NCI-H1694 (cell line): ENCODE results near the gene TTC22.
A peak's percentile ranks its signal among the peaks of the same experiment; 100 is the strongest.
"Not testable (repeated sequence)": the region's sequence is repeated elsewhere in the genome, so short reads cannot be mapped to it uniquely, and the experiment has no call there.

Experiments used
- DNase-seq: peaks from one replicate; lab custom pipeline; 2025; lab: John Stamatoyannopoulos, UW

TTC22 gene

GRCh38 chr1:54784066-54784465 lies 17.1 kb downstream of the TTC22 start:
- no peak for DNase-seq

DNA sequence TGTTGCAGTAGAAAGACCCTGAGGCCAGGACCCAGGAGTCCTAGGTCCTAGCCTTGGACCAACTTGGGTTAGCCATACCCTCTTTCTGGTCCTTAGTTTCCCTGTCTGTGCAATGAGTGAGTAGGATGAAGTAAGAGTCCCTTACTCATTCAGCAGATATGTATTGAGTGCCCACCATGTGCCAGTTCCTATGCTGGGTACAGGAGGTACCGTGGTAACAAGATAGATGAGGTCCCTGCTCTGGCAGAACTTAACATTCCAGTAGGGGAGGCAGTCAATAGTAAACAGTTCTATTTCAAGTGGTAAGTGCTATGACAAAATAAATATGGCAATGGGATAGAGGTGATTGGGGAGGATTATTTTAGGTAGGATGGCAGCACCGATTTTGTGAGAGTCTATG lies 18.5 kb downstream of the TTC22 start:
- no peak for DNase-seq

DNA sequence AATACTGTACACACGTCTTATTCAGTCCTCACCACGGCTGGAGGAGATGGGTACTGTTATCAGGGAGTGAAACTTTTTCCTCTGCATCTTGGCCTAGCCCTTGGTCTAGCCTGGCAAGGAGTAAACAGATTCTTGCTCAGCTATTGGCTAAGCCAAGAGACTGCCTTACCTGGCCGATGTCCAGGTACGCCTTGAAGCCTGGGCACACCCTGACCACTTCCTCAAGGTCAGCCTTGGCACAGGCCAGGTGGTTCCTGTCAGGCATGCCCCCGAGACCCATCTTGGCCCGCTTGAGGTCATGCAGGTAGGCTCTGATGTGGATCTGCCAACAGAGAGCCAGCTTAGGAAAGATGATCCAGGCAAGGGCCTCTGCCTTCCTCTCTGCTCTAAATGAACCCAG lies 19.0 kb downstream of the TTC22 start:
- DNase-seq = no peak

- no peak for DNase-seq
These were observed 19.9 kb downstream of the TTC22 start for GRCh38 chr1:54781023-54781723.

GRCh38 chr1:54777431-54777830 lies 23.7 kb downstream of the TTC22 start:
- no peak for DNase-seq

DNA sequence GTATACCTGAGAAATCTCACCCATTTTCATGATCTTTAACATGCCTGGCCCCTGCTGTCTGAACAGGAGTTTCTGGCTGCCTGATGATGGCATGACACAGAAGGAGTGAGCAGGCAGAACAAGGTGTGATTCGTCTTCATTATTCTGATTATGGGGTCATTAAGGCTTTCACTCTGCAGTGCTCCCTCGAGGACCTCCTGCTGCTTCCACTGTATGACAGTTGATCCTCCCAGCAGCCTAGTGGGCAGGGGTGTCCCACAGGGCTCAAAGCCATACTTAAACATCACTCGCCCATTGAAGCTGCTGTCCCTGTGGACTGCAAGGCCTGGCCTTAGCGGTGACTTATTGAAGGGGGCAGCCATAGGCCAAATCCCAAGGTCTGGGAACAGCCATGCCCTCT lies 24.1 kb downstream of the TTC22 start:
- no peak for DNase-seq

DNA sequence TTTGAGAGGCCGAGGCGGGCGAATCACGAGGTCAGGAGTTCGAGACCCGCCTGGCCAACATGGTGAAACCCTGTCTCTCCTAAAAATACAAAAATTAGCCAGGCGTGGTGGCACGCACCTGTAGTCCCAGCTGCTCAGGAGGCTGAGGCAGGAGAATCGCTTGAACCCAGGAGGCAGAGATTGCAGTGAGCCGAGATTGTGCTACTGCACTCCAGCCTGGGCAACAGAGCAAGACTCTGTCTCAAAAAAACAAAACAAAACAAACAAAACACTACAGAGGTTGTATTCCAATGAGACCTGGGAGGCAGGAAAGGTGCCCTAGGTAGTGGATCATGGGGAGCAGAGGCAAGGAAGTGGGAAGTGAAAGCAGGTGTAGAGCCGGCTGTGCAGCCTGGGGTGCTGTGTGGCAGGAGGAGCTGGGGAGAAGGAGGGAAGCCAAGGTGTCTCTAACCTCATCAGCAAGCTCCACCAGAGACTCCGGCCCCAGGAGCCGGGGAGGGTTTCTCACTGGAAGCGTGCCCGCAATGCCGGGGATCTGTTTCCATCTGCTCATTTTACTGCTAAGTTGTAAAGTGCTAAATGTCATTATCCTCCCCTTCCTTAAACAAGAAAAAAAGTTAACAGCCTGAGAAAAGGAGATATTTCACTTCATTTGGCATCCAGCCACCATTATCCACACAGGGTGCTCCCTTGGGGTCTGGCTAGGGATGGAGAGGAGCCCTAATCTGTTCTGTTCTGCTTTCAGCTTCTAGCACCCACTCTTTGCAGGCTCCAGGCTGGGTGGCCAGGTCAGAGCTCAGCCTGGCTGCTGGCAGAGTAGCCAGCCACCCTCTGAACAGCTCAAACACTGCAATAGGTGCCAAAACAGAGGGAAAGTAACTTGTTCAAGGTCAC lies 25.0 kb downstream of the TTC22 start:
- DNase-seq = not testable (repeated sequence)

GRCh38 chr1:54774820-54775498 lies 26.2 kb downstream of the TTC22 start:
- DNase-seq = no peak

DNA sequence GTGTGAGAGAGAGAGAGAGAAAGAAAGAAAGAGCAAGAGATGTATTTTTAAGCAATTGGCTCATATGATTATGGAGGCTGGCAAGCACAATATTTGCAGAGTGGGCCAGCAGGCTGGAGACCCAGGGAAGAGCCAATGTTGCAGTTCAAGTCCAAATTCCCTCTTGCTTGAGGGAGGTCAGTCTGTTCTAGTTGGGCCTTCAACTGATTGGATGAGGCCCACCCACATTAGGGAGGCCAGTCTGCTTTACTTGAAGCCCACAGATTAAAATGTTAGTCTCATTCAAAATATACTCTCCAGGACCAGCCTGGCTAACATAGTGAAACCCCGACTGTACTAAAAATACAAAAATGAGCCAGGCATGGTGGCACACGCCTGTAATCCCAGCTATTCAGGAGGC lies 28.2 kb downstream of the TTC22 start:
- no peak for DNase-seq

DNA sequence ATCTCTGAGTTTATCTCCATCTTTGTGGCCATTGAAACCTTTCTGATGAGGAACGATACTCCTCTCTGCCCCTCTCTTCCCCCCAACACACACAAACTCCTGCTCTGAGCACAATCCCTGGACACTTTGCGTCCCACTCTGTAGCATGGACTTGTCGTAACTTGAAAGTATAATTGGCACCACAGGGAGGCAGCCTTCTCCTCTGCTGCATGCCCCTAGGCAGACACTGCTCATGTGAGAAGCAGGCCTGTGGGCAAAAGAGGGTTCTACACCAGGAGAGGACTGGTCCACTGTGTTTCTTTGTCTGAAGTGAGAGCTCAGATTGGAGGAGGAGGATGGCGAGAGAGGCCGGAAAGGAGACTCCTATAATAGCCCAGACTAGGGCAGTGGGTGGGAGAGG lies 33.0 kb downstream of the TTC22 start:
- no peak for DNase-seq

DNA sequence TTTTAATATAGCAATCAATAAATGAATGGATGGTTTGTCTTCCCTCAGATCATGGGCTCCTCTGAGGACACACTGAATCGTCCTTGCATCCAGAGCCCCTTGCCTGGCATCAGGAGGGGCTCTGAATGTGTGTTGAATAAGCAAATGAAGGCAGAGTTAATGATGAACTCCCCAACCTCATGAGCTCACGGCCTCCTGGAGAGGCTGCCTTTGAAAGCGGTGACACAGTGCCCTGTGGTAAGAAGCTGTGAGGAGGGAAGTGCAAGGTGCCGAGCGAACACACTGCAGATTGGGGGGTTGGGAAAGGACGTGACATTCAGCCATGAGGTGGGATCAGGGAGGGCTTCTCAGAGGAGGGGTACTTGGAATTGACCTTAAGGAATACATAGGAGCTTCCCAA lies 33.6 kb downstream of the TTC22 start:
- no peak for DNase-seq

GRCh38 chr1:54766726-54767125 lies 34.4 kb downstream of the TTC22 start:
- DNase-seq = no peak

DNA sequence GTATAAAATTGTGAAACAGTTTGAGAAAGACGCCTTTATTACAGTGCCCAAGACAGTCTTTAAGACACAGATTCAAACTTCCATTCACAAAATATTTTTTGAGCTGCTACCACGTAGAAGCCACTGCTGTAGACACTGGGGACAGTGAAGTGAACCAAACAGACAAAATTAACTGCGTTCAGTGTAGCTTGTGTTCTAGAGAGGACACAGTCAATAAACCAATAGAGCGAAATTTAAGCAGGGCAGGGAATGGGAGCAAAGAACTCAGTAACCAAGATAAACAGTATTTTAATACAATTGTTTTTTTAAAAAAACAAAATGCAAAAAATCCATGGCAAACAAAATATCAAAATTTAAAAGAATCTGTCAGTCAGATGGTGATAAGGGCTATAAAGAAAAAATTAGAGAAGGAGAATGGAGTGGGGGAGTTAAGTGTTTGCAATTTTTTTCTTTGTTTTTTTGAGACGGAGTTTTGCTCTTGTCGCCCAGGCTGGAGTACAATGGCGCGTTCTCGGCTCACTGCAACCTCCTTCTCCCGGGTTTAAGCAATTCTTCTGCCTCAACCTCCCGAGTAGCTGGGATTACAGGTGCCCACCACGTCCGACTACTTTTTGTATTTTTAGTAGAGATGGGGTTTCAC lies 36.1 kb downstream of the TTC22 start:
- DNase-seq = no peak

DNA sequence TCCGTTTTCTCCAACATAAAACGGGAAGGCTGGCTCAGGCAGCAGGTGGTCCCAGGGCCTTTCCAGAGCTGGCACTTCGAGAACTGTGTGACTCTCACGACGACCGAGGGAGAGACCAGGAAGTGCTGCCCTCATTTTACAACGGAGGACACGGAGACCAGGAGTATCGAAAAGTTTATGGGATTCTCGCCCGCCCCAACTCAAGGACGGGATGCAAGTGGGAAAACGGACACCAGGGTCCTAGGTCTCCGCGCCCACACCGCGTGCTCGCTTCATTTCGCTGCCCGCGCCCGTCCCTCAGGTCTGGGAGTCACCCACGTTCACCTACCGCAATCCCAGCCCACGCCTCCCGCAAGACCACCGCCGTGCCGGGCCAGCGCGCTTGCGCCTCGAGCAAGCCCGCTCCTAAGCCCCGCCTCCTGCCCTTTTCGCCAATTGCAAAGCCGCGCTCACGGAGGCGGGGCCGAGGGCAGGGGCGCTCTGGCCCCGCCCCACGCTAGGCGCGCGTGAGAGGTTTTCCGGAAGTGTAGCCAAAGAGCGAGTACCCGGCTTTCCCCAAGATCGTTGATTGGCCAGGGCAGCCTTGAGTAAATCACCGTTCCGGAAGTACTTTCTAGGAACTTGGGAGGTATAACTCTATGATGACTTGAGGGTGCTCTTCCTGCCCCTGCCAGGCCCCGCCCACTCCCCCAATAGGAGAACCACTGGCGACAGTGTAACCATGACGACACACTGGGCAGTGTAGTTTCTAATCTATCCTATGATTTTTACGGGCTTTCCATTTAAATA lies 36.8 kb downstream of the TTC22 start, which contains the start of gene PARS2:
Gene PARS2, minus strand, starts transcription at position 391 of the 789 bp plus-strand sequence. CDS start 5,362 bp downstream, outside the sequence.
- DNase-seq = peak; percentile 99

DNA sequence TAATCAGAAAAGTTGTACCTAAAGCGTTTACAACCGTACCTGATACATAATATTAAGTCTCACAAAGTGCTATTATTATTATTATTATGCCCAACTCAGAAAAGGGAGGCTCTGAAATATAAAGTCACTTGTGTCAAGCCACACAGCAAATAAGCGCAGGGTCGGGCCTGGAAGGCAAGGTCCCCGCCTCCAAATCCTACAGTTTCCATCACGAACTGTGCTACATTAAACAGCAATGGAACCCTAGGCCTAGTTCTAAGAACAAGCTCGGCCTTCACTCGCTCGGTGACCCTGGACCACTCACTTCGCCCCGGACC lies 37.3 kb downstream of the TTC22 start:
- no peak for DNase-seq

- DNase-seq = no peak
These were observed 42.3 kb downstream of the TTC22 start for GRCh38 chr1:54758678-54759348.

DNA sequence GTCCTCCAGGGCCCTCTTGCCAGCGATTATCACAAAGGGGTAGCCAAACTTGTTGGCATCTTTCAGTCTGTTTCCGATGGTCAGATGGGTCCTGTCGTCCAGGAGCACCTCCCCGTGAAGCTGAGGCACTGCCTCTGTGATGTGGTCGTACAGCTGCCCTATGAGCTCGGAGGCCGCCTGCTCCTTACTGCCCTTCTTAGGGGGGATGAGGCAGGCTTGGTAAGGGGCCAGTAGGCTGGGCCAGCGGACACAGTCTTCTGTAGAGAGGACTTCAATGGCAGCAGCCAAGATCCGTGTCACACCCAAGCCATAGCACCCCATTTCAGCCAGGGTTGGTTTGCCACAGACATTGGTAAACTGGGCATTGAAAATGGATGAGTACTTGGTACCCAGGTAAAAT lies 43.3 kb downstream of the TTC22 start:
- no peak for DNase-seq

DNA sequence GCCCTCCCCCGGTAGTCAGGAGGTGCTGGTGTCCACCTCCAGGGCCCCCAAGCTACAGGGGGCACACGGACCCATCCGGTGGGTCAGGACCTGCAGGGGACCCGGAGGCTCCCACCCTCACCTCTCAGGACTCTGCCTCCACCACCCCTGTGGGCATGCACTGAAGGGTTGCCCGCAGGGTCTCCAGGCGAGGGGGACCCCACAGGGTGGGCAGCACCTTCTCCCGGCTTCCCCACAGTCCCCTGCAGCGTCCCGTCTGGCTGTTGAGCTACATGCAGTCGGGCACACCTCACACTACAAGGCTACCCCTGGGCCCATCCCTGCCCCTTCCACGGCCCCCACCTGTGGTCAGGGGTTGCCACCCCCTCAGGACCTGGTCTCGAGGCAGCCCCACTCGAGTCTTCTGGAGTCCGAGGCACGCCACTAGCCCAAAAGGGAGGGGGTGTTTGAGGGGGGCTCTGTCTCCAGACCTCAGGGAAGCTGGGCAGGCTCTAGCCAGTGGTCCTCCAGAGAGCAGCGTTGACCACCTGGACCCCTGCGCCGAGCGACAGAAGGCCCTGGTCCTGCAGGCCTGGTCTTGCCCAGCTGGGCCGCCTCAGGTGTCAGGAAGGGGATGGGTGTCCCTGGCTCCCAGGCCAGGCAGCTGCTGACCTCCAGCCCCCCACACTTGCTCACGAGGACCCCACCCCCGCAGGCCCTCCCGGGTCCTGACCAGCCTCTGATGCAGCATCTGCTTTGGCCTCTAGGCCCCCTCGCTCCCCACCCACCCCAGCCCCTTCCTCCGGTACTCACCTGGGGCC lies 46.4 kb downstream of the TTC22 start:
- DNase-seq = no peak

GRCh38 chr1:54754045-54754444 lies 47.1 kb downstream of the TTC22 start:
- no peak for DNase-seq

GRCh38 chr1:54751426-54751825 lies 49.7 kb downstream of the TTC22 start:
- no peak for DNase-seq
